ENCODE data around the gene SH3BP5L. TPM values are rescaled to one million over a fixed set of nuclear protein-coding genes. Genes with fewer than 3 reads are reported as not detected.

Gene SH3BP5L
- total and polyA plus RNA-seq, 2 of the 4 experiments (the other 2 are of a cell fraction), result 23.3 to 35.9 TPM

GRCh38 chr1:248872752-248873408, 47.2 kb upstream of the SH3BP5L start:
- H2AFZ ChIP-seq (replicated peaks; ENCODE audit: low read length, poor library complexity), result peak overlapping the region; percentile 93
- ATAC-seq (ENCODE audit: low read depth), result peak; percentile 60
- peaks cover 10% of the 10 kb centered on the region for H4K20me1 ChIP-seq (ENCODE audit: insufficient read depth, low read length)
- peak overlapping the region; percentile 15 for H3K27ac ChIP-seq (ENCODE audit: insufficient read depth, low read length)
- CTCF ChIA-PET, result interaction anchor here (0.6 to 1.7 kb wide), 3 partner anchors 11 to 1965 kb away, joined by 3 to 5 read pairs (median 3); no protein-coding TSS in a partner anchor
- H4K91ac ChIP-seq (ENCODE audit: insufficient read depth, low read depth, low read length), result no peak overlapping the region
- peak overlapping the region in 1 of 2 experiments; percentile 7; a peak in 1 of 4 replicates for H4K8ac ChIP-seq (ENCODE audit: low read depth in 2 of 2, low read length in 2 of 2)
- dilution Hi-C loops (cut with HindIII; ENCODE audit: low sequenced_read_pairs, unreplicated experiment) (no loop called here), intact Hi-C loops (cut with micrococcal nuclease) (loop anchor here (1.0 kb wide), 3 partner anchors 33 to 47 kb away; partner anchors contain the start of genes PGBD2 and ZNF672), in situ Hi-C loops (cut with MboI; ENCODE audit: low sequenced_read_pairs) (no loop called here)
- H3K4me3 ChIP-seq (ENCODE audit: insufficient read depth, low read depth, low read length), result peak overlapping the region; percentile 61
- no peak overlapping the region for H2BK20ac ChIP-seq (ENCODE audit: low read depth, low read length)
- no peaks in the 10 kb centered on the region for H3K27me3 ChIP-seq (ENCODE audit: control insufficient read depth, insufficient read depth, low read length)
- H3K36me3 ChIP-seq (ENCODE audit: control insufficient read depth, insufficient read depth, low read length), result no peaks in the 10 kb centered on the region
- H2BK5ac ChIP-seq (ENCODE audit: low read depth, low read length, poor library complexity, severe bottlenecking), result peak overlapping the region; percentile 1
- TF ChIP-seq MAZ (IDR thresholded peaks at IDR 0.05; ENCODE audit: borderline replicate concordance, low read depth, low read length) (no peak), RAD21 (IDR thresholded peaks at IDR 0.05; ENCODE audit: low read length) (no peak), SMC3 (IDR thresholded peaks at IDR 0.05; ENCODE audit: low read depth, low read length) (no peak), RCOR1 (IDR thresholded peaks at IDR 0.05; ENCODE audit: insufficient replicate concordance, low read length) (no peak), POLR2A (IDR thresholded peaks at IDR 0.05; ENCODE audit: low read depth, low read length) (0 out of 2 replicates have a peak, but pooled peaks have one; percentile 14), MAFK (IDR thresholded peaks at IDR 0.05; ENCODE audit: low read depth, low read length) (no peak), CHD1 (IDR thresholded peaks at IDR 0.05; ENCODE audit: low read depth, low read length) (no peak), RFX5 (IDR thresholded peaks at IDR 0.05; ENCODE audit: low read depth, low read length) (no peak), FOS (IDR thresholded peaks at IDR 0.05; ENCODE audit: low read depth, low read length) (no peak), CTCF (conservative IDR thresholded peaks at IDR 0.05; ENCODE audit: low read depth, low read length) (no peak), USF2 (IDR thresholded peaks at IDR 0.05; ENCODE audit: low read depth, low read length) (no peak), MXI1 (IDR thresholded peaks at IDR 0.05; ENCODE audit: borderline replicate concordance, low read depth, low read length) (0 out of 2 replicates have a peak, but pooled peaks have one; percentile 14), CEBPB (IDR thresholded peaks at IDR 0.05; ENCODE audit: low read depth, low read length) (no peak), BHLHE40 (IDR thresholded peaks at IDR 0.05; ENCODE audit: low read depth, low read length) (no peak), NFE2L2 (IDR thresholded peaks at IDR 0.05; ENCODE audit: low read depth, low read length) (no peak)
- no peaks in the 10 kb centered on the region for H3K79me1 ChIP-seq (ENCODE audit: low read depth in 1 of 2, low read length in 2 of 2)
- peak overlapping the region; percentile 59 for H3K9ac ChIP-seq (ENCODE audit: low read depth, low read length)
- H2BK120ac ChIP-seq (ENCODE audit: low read depth, low read length), result 0 out of 2 replicates have a peak overlapping the region, but pooled peaks have one; percentile 3
- peak; percentile 66 for DNase-seq
- peak overlapping the region; percentile 69; the same call in 1 of the 2 replicates for H3K14ac ChIP-seq (replicated peaks; ENCODE audit: low read depth, low read length)
- POLR2A ChIA-PET (ENCODE audit: unreplicated experiment), result no interaction called here
- no TSS peak for BruUV-seq (replicated peaks)
- peak overlapping the region; percentile 47; the same call in 1 of the 2 replicates for H3K56ac ChIP-seq (ENCODE audit: extremely low read depth, insufficient read depth, low read length)
- no peak overlapping the region for H3K18ac ChIP-seq (ENCODE audit: low read depth, low read length)
- no peak overlapping the region; the same call in 2 of the 3 replicates for H2BK15ac ChIP-seq (ENCODE audit: low read depth, low read length)
- peak overlapping the region; percentile 43; the same call in 1 of the 2 replicates for H3K4ac ChIP-seq (ENCODE audit: low read depth, low read length)
- peak overlapping the region; percentile 10 for H2AK9ac ChIP-seq (replicated peaks; ENCODE audit: low read depth, low read length, poor library complexity)
- H3K23ac ChIP-seq (ENCODE audit: low read depth, low read length), result peak overlapping the region; percentile 94
- no peaks in the 10 kb centered on the region for H3K9me3 ChIP-seq (ENCODE audit: control insufficient read depth, insufficient read depth, low read length)
- no peak overlapping the region for H4K5ac ChIP-seq (ENCODE audit: low read depth, low read length)
- 0% methylated on average over 4 of the region's 31 CpGs; no CpG with 5 or more reads in 1 of the 2 experiments for WGBS, 2 experiments (ENCODE audit: extremely low coverage in 2 of 2, insufficient read length in 1 of 2)
- H2AK5ac ChIP-seq (ENCODE audit: low read depth, low read length), result no peak overlapping the region
- H3K9me1 ChIP-seq (ENCODE audit: insufficient read depth, low read length), result no peaks in the 10 kb centered on the region; the same call in 1 of the 2 replicates
- peak overlapping the region; percentile 97 for H3K4me2 ChIP-seq (ENCODE audit: low read depth, low read length)
- H3K4me1 ChIP-seq (ENCODE audit: control insufficient read depth, insufficient read depth, low read length), result no peaks in the 10 kb centered on the region

Data from IMR-90 (cell line).